GM08714 (cell line): ENCODE results near the gene GMPR.
A peak's percentile ranks its signal among the peaks of the same experiment; 100 is the strongest.

ENCODE experiments used
- H3K4me3 ChIP-seq: fragments of 200-500 bp; sonication (Bioruptor generic); 2 replicates; pipeline ENCODE4 v1.5.1; 2014; ENCODE audit warnings: mild to moderate bottlenecking, low read length, inconsistent platforms
- ZNF274 ChIP-seq: IDR thresholded peaks from 2 replicates; pipeline ENCODE4 v1.6.1; 2012; ENCODE audit warnings: mild to moderate bottlenecking, low read depth, low read length

GMPR gene

DNA sequence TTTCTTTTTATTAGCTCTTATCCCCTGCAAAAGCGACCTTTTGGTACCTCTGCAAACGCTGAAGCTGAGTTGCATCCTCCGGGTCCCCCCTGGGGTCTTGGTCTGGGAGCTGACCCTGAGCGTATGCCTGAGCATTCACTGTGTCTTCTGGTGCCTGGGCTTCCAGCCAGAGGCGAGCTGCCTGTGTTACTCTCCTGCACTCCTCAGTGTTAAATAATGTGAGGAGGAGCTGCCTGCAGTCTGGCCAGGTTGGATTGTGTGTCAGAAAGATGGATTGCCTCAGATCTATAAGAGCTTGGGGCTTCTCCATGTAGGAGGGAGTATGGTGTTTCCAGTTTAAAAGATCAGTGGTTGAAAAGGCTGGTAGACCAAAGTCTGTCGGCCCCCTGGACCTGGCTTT is 8.7 kb upstream of the GMPR start:
- H3K4me3 ChIP-seq, result no peak overlapping the region
- no peak for TF ChIP-seq ZNF274

DNA sequence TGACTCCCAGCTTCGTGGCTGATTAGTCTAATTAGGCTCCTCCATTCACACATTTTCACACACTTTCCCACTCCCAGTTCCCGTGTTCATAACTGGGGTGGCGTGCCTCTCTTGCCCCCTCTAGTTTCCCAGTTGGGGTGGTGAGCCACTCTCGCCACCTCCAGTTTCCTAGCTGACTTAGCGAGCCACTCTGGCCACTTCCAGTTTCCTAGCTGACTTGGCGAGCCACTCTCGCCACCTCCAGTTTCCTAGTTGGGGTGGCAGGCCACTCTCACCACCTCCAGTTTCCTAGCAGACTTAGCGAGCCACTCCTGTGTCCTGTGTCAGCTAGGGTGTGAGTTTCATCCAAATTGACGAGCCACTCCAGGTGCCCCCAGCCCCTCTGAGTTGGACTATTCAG is 7.4 kb upstream of the GMPR start:
- no peak overlapping the region for H3K4me3 ChIP-seq
- TF ChIP-seq ZNF274, result no peak

DNA sequence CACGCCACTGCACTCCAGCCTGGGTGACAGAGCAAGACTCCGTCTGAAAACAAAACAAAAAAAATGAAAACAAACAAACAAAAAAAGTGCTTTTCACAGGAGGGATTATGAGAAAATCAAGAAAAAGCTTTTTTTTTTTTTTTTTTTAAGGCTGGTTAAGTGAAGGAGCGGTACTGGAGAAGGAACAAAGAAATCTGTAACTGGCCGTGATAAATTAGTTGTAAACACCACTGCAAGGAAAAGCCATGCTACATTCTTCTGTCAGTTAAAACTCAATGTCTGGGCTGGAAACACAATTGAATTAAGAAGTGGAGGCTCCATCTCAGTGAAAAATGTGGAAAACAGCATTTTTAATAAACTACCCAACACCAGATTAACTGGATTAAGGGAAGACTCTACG is 6.3 kb upstream of the GMPR start:
- H3K4me3 ChIP-seq, result no peak overlapping the region
- no peak for TF ChIP-seq ZNF274

DNA sequence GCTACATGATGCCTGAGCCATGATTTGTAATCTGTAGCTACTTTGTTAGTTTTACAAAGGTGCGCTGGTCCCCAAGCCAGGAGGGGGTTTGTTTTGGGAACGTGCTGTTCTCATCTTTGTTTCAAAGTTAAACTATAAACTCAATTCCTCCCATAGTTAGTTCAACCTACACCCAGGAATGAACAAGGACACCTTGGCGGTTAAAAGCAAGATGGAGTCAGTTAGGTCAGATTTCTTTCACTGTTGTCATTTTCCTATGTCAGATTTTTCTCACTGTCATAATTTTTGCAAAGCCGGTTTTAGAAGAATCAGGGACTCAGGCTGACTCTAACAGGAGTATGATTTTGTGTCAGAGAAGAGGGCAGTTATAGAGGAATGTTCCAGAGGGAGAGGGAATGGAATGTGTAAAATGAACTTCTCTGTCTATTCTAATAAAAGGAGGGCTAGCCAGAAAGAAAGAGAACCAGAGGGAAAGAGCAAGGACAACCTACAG is 2.3 kb upstream of the GMPR start:
- H3K4me3 ChIP-seq, result no peak overlapping the region
- no peak for TF ChIP-seq ZNF274

DNA sequence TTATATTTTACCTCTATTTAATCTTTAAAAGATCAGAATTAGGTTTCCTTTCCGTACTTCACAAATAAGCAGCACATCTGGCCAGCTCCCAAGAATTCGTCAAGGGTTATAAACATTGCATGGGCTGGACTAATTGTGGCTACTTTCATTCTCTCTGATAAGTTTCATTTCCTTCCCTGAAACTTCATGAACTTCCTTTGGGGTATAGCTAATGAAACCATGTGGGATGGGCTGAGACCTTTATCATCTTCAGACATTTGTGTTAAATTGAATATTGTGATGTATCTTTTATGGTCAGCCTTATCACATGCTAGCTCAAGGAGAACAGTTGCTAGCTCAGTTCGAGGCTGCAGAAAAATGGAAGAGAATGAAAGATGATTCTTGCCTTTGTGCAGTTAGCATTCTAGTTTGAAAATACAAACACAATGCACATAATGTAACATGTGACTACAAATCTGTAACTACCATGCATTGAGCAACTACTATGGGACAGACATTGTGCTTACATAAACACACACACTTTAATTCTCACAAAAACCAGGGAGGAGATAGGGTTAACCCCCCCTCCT is 1.7 kb upstream of the GMPR start:
- no peak for TF ChIP-seq ZNF274
- H3K4me3 ChIP-seq, result no peak overlapping the region

DNA sequence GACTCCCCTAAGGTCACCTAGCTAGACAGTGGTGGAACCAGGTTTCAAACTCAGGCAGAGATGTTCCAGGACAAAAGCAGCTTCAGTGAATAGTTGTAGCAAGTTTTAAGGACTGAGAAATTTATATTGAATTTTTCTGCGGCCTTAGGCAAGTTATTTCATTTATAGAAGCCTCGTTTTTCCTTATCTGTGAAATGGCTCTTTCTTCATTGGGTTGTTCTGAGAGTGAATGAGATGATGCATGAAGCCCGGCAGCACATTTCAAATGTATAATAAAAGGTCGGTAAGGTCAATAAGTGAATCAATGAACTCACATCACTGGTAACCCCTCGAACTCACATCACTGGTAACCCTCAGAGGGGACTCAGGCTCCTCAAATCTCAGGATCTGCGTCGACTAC is 1.1 kb upstream of the GMPR start:
- H3K4me3 ChIP-seq, result no peak overlapping the region
- TF ChIP-seq ZNF274, result no peak

DNA sequence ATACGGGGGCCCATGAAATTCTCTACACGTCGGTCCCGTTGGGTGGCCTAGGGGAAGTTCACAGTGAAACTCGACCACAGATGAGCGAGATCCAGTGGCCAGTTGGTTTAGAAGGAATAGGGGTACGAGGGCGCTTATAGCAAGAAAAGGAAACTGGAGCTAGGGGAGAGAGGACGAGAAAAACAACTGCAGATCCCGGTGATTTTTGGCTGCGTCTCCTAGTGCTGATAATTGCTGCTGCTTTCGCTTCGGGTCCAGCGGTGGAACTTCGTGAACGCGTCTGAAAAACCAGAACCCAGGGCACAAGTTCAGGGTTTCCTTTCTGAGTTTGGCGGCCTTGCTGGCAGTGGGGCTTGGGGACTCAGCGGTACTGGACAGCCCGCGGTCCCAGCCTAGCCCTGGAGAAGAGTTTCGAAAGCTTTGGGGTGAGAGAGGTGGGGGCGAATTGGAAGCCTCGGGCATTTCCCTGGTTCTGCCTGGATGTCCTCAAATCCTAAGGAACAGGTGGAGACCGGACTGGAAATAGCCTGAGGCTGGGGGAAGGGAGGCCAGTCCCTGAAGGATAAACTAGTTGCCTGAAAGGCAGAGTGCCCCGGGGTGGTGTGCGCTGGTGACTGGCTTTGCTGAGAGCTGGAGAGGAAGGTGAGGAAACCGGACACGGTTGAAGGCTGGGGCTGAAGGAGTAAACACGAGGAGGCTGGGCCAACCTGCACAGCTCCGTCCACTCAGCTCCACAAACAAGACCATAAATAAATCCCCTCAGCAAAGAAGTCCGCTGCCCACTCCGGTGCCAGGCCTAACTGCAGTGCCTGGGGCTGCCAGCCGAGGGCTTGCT is 793 bp downstream of the GMPR start:
- H3K4me3 ChIP-seq, result peak overlapping the region; percentile 68; the same call in 1 of the 2 replicates

DNA sequence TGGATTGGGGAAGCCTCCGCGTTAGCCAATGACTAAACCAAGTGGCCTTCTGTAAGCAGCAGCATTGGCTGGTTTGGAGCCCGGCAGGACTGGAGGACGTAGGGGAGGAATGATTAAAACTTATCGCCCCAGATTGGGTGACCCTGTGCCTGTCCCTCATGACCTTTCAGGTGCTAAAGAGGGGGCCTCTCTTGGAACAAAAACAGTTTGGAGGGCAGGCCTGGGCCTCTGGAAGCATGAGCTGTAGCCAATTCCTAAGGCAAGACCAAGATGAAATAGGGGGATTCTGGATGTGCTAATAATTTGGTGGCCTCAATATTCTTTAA is 1.4 kb downstream of the GMPR start:
- no peak for TF ChIP-seq ZNF274
- H3K4me3 ChIP-seq, result no peak overlapping the region; the same call in 1 of the 2 replicates

More for the DNA sequence above, 793 bp downstream of the GMPR start:
- no peak for TF ChIP-seq ZNF274

DNA sequence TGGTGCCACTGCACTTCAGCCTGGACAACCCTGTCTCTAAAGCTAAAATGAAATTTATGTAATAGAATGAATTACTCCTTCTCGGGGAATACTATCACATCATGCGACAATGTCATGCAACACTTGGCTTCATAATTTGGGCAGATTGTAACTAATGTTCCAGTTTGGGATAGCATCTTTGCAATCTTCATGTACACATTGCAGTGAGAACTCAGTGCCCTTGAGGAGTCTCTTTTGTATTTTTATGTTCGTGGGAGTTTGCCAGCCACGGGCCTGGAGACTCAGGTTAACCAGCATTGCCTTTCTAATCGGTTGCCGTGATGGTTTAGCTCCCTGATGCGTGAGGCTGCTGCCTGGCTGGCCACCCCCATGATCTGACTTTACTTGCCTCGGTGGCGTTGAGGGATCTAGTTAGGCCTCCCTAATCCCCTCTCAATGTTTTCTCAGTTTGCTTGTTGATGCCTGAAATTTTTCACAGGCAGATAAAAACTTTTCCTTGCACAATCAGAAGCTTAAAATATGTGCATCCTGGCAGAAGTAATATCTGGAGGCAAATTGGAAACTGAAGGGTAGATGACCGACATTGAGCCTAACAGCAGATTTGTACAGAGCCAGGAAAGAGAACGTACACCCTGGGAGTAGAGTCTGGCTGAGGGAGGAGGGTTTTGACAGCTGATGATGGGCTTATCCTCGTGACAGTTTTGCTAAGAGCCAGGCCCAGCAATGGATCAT is 2.4 kb downstream of the GMPR start:
- TF ChIP-seq ZNF274, result no peak
- no peak overlapping the region for H3K4me3 ChIP-seq

DNA sequence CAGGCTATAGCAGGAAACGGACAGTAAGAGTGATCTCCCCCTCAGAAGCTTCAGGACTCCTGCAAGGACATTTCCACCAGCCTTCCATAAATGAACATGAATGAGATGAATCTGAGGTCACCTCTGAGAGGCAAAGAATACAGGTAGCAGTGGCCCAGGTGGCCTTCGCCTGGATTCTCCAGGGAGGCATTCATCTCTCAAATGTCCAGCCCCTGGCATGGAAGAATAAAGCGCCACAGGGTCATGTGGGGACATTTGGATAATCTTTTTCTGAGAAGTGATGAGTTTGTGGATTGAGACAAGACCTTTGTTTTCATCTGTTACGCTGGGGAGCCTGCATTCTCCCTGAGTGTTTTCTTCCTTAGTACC is 2.9 kb downstream of the GMPR start:
- no peak overlapping the region for H3K4me3 ChIP-seq
- TF ChIP-seq ZNF274, result no peak

DNA sequence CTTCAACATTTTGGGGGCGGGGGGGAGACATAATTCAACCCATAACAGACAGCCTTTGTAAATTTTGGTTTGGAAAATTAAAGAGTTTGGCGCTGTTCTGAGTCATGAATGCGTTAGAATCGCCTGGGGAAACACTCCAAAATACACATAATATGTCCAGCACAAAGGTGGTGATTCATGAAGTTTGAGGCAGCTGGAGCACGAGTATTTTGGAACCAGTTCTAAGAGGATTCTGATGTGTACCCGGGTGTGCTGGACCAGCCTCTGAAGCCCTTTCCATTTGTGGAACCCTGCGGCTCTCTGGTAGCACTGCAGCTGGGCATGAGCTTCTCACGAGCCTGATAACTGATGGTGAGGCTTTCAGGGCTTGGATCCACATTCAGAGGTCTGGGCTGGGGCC is 4.7 kb downstream of the GMPR start:
- TF ChIP-seq ZNF274, result no peak
- H3K4me3 ChIP-seq, result no peak overlapping the region

DNA sequence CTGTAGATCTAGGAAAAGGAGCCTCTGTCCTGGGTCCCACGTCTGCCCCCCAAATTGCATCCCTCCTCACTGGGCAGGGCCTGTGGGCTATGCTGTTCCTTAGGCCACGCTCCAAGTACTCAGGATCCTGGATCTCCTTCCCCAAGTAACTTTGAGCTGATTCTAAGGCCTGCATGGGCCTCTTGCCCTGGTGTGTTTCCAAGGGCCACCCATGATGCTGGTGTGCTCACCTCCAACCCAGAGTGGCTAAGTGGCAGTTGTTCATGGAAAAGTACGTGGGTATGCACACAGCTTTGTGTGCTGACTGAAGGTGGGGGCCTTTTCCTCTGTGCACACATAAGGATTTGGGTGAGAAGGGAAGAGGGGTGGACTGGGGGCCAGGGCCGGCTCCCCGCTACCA is 5.3 kb downstream of the GMPR start:
- no peak for TF ChIP-seq ZNF274

DNA sequence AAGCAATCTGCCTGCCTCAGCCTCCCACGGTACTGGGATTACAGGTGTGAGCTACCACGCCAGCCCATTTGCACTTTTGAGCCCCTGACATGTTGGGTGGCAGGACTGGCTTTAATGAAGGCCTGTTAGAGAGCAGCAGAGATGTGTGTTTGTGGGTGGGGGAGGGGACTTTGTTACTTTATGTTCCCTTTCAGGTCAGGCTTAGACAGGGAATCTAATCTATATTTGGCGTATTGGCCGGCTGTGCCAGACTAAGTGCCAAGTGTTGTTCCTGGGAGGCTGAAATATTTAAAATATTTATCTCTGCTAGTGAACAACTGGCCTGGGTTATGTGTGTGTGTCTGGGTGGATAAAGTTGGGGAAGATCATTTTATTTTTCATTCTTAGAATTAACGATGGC is 6.1 kb downstream of the GMPR start:
- no peak for TF ChIP-seq ZNF274

More for the DNA sequence above, 5.3 kb downstream of the GMPR start:
- no peak overlapping the region for H3K4me3 ChIP-seq

DNA sequence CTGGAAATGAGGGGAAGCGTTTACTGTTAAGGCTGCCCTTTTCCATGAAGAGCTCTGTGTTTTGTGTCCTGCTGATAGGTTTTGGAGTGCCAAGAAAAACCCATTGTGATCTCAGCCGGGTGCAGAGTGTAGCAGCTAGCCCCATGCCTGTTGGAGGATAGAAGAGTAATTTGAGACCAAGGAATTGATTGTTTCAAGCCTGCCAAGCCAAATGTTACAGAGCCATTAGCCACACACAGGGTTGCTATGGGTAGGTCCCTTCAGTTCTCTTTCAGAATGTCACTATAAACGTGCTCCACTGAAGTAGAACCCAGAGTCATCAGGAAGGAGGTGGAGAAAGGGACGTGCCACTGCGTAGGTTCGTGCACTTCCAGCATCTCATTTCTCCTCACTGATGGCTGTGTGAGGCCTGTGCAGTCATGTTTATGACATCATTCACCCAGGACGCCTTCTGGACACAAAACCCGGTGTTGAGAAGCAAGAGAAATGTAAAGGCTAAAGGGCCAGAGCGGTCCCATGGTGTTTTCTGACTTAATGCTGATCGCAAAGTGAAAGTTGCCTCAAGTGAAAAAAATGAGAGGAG is 6.6 kb downstream of the GMPR start:
- H3K4me3 ChIP-seq, result no peak overlapping the region
- no peak for TF ChIP-seq ZNF274

More for the DNA sequence above, 6.1 kb downstream of the GMPR start:
- H3K4me3 ChIP-seq, result no peak overlapping the region

DNA sequence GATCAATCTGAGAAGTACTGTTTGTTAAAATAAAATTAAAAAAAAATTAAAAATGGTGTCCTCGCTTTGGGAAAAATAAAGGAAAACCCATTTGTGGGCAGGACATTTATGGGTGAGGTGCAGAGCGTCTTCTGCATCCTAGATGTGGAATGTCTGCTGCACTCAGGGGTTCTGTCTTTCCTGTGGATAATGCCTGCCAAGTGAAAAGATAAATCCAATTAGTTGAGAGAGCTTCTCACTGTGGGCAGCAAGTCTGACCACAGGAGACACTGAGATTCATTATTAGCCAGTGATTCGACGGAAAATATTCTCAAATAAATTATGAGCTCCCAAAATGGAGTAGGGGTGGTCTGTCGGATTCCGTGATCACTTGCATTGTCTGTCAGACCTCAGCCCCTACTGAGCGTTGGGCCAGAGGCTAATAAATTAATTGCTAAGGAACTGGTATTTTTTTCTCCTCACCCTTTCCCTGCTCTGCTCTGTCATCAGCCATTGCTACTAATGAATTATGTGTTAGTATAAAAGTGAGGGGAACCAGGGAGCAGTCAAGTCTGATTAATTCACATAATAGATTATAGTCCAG is 10.0 kb downstream of the GMPR start:
- no peak for TF ChIP-seq ZNF274
- no peak overlapping the region for H3K4me3 ChIP-seq
